Measurements from ENCODE around the gene NECTIN1. TPM values are rescaled to one million over a fixed set of nuclear protein-coding genes. Genes with fewer than 3 reads are reported as not detected.

Gene NECTIN1
- total and polyA plus RNA-seq, 5 donors from 2014 or later: 0.18 to 2.3 TPM; not detected in 3

GRCh38 chr11:119705362-119705761 is 23.6 kb downstream of the NECTIN1 start:
- H3K27me3 Mint-ChIP-seq: peaks cover 16% of the 10 kb centered on the region
- no peaks in the 10 kb centered on the region for H3K36me3 Mint-ChIP-seq
- H3K9me3 ChIP-seq (ENCODE audit: control insufficient read depth in 2 of 2, low read length in 2 of 2): no peaks in the 10 kb centered on the region
- H3K4me1 ChIP-seq (ENCODE audit: control insufficient read depth, insufficient read depth, low read length, poor library complexity, severe bottlenecking): no peaks in the 10 kb centered on the region
- DNase-seq: no peak
- H3K27ac ChIP-seq (ENCODE audit: insufficient read depth, low read length, poor library complexity, severe bottlenecking): no peak overlapping the region
- no peak overlapping the region for H3K27ac Mint-ChIP-seq
- ATAC-seq (ENCODE audit: low read depth in 2 of 2): no peak
- no peak overlapping the region for H3K4me3 ChIP-seq (ENCODE audit: low read depth, low read length)
- peaks cover 0 to 1% (median 0%) of the 10 kb centered on the region in 7 donors for H3K9me3 Mint-ChIP-seq
- no peaks in the 10 kb centered on the region for H3K36me3 ChIP-seq (ENCODE audit: control insufficient read depth, insufficient read depth, low read length)
- H3K4me1 Mint-ChIP-seq: no peaks in the 10 kb centered on the region
- H3K27me3 ChIP-seq (ENCODE audit: control insufficient read depth, insufficient read depth, low read length): no peaks in the 10 kb centered on the region
- H3K4me3 Mint-ChIP-seq: no peak overlapping the region

DNA sequence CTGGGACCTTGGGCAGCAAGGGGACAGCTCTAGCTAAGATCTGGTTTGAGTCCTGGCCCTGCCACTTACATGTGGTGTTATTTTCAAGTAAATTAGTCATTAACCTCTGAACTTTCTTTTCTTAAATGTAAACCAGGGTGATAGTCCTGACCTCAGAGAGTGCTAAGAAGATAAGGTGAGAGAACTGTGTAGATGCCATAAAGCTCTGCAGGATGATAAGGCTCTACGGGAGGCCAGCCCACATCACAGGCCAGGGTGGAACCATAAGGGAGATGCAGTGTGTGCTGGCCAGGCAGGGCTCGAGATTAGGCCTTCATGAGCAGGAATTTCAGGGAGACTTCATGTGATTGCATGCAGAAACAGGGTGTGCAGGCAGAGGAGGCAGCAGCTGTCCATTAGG is 24.2 kb downstream of the NECTIN1 start:
- H3K9me3 Mint-ChIP-seq: no peaks in the 10 kb centered on the region
- no peaks in the 10 kb centered on the region for H3K36me3 Mint-ChIP-seq
- ATAC-seq (ENCODE audit: low read depth in 2 of 2) (no peak), DNase-seq (no peak)
- Histone ChIP-seq H3K9me3 (ENCODE audit: control insufficient read depth in 2 of 2, low read length in 2 of 2) (no peaks in the 10 kb centered on the region), H3K27me3 (ENCODE audit: control insufficient read depth, insufficient read depth, low read length) (no peaks in the 10 kb centered on the region), H3K4me1 (ENCODE audit: control insufficient read depth, insufficient read depth, low read length, poor library complexity, severe bottlenecking) (no peaks in the 10 kb centered on the region), H3K27ac (ENCODE audit: insufficient read depth, low read length, poor library complexity, severe bottlenecking) (no peak overlapping the region), H3K4me3 (ENCODE audit: low read depth, low read length) (no peak overlapping the region), H3K36me3 (ENCODE audit: control insufficient read depth, insufficient read depth, low read length) (no peaks in the 10 kb centered on the region)
- H3K4me3 Mint-ChIP-seq: no peak overlapping the region
- no peak overlapping the region for H3K27ac Mint-ChIP-seq
- H3K4me1 Mint-ChIP-seq: no peaks in the 10 kb centered on the region
- peaks cover 12% of the 10 kb centered on the region for H3K27me3 Mint-ChIP-seq

DNA sequence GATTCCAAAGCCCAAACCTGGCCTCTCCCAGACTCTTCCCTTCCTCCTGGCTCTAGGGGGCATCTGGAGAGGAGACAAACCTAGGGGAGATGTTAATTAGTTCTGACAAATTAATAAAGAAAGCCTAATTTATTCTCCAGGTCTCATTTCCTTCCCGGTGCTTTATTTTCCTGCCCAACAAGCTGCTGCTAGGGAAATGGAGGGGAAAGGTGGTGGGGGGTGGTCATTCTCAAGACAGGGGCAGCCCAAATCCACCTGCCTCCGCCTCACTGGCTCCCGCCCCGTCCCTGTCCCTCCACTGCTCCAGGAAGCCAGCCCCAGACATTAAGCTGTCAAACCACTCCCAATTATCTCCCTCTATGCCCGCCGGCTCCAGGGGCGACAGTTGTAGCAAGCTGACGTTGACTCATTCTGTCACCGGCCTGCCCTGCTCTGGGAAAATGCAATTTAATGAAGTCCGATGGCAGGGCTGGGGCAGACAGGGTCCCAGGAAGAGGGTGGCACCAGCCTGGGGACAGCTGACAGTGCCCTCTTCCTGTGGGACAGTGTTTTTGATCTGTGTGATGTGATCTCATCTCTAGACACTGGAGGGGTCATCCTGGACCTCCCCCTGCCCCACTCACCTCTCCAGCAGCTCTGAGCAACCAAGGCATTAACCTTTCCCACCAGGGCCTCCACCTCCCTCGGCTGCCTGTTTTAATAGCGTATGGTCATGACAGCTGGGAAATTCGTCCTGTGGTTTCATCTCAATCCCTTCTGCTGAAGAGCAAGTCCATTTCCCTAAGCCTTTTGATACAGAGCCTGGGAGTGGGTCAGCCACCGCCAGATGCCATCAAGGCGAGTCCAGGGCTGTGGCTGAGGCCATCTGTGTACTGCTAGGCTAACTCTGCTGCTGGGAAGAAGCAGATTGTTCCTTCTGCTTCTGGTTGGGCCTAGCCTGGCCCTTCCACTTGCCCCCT is 27.1 kb downstream of the NECTIN1 start:
- Mint-ChIP-seq H3K9me3 (no peaks in the 10 kb centered on the region), H3K27ac (no peak overlapping the region), H3K4me1 (no peaks in the 10 kb centered on the region), H3K36me3 (no peaks in the 10 kb centered on the region), H3K27me3 (no peaks in the 10 kb centered on the region), H3K4me3 (no peak overlapping the region)
- no peak overlapping the region for H3K27ac ChIP-seq (ENCODE audit: insufficient read depth, low read length, poor library complexity, severe bottlenecking)
- H3K4me3 ChIP-seq (ENCODE audit: low read depth, low read length): no peak overlapping the region
- no peaks in the 10 kb centered on the region for H3K36me3 ChIP-seq (ENCODE audit: control insufficient read depth, insufficient read depth, low read length)
- H3K4me1 ChIP-seq (ENCODE audit: control insufficient read depth, insufficient read depth, low read length, poor library complexity, severe bottlenecking): no peaks in the 10 kb centered on the region
- H3K27me3 ChIP-seq (ENCODE audit: control insufficient read depth, insufficient read depth, low read length): no peaks in the 10 kb centered on the region
- no peak for ATAC-seq (ENCODE audit: low read depth in 2 of 2)
- no peaks in the 10 kb centered on the region for H3K9me3 ChIP-seq (ENCODE audit: control insufficient read depth in 2 of 2, low read length in 2 of 2)
- no peak for DNase-seq

- no peak for ATAC-seq (ENCODE audit: low read depth in 2 of 2)
These were observed 28.3 kb downstream of the NECTIN1 start for GRCh38 chr11:119700536-119701346.

GRCh38 chr11:119700030-119700429 is 29.0 kb downstream of the NECTIN1 start:
- H3K27me3 ChIP-seq (ENCODE audit: control insufficient read depth, insufficient read depth, low read length): no peaks in the 10 kb centered on the region
- no peak for ATAC-seq (ENCODE audit: low read depth in 2 of 2)
- Mint-ChIP-seq H3K9me3 (no peaks in the 10 kb centered on the region), H3K27me3 (peaks cover 3% of the 10 kb centered on the region), H3K27ac (no peak overlapping the region), H3K36me3 (no peaks in the 10 kb centered on the region), H3K4me3 (no peak overlapping the region), H3K4me1 (peaks cover 0 to under 1% (median 0%) of the 10 kb centered on the region in 4 donors)
- H3K4me1 ChIP-seq (ENCODE audit: control insufficient read depth, insufficient read depth, low read length, poor library complexity, severe bottlenecking): no peaks in the 10 kb centered on the region
- H3K27ac ChIP-seq (ENCODE audit: insufficient read depth, low read length, poor library complexity, severe bottlenecking): no peak overlapping the region
- no peak for DNase-seq
- no peak overlapping the region for H3K4me3 ChIP-seq (ENCODE audit: low read depth, low read length)
- no peaks in the 10 kb centered on the region for H3K9me3 ChIP-seq (ENCODE audit: control insufficient read depth in 2 of 2, low read length in 2 of 2)
- H3K36me3 ChIP-seq (ENCODE audit: control insufficient read depth, insufficient read depth, low read length): no peaks in the 10 kb centered on the region

More at GRCh38 chr11:119700536-119701346, 28.3 kb downstream of the NECTIN1 start:
- no peaks in the 10 kb centered on the region for H3K9me3 ChIP-seq (ENCODE audit: control insufficient read depth in 2 of 2, low read length in 2 of 2)
- DNase-seq: no peak
- Mint-ChIP-seq H3K9me3 (no peaks in the 10 kb centered on the region), H3K36me3 (no peaks in the 10 kb centered on the region), H3K27me3 (no peaks in the 10 kb centered on the region), H3K4me1 (no peaks in the 10 kb centered on the region), H3K27ac (no peak overlapping the region), H3K4me3 (no peak overlapping the region)
- H3K27me3 ChIP-seq (ENCODE audit: control insufficient read depth, insufficient read depth, low read length): no peaks in the 10 kb centered on the region
- H3K36me3 ChIP-seq (ENCODE audit: control insufficient read depth, insufficient read depth, low read length): no peaks in the 10 kb centered on the region
- no peak overlapping the region for H3K4me3 ChIP-seq (ENCODE audit: low read depth, low read length)
- H3K27ac ChIP-seq (ENCODE audit: insufficient read depth, low read length, poor library complexity, severe bottlenecking): no peak overlapping the region
- H3K4me1 ChIP-seq (ENCODE audit: control insufficient read depth, insufficient read depth, low read length, poor library complexity, severe bottlenecking): no peaks in the 10 kb centered on the region

DNA sequence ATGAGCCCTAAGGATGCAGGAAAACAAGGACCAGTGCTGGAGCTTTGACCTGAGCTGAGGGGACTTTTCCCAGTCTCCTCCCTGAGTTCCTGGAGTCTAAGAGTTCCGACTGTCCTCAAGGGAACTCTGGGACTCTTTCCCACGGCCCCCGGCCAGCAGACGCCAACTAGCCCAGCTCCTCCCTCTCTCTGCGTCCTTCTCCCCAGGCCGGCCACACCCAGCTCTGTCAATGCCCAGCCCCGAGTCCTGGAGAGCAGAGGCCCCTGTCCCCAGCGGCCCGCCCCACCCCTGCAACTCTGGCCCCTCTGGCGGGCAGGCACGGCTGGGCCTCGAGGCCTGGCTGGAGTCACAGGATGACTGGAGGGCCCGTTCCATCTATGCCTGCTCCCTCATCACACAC is 29.8 kb downstream of the NECTIN1 start:
- no peaks in the 10 kb centered on the region for H3K36me3 ChIP-seq (ENCODE audit: control insufficient read depth, insufficient read depth, low read length)
- H3K4me1 ChIP-seq (ENCODE audit: control insufficient read depth, insufficient read depth, low read length, poor library complexity, severe bottlenecking): no peaks in the 10 kb centered on the region
- peaks cover 4% of the 10 kb centered on the region for H3K27me3 Mint-ChIP-seq
- H3K27ac ChIP-seq (ENCODE audit: insufficient read depth, low read length, poor library complexity, severe bottlenecking): no peak overlapping the region
- ATAC-seq (ENCODE audit: low read depth in 2 of 2) (no peak), DNase-seq (no peak)
- H3K4me1 Mint-ChIP-seq: peaks cover 0 to 4% (median 0%) of the 10 kb centered on the region in 4 donors
- no peaks in the 10 kb centered on the region for H3K9me3 Mint-ChIP-seq
- H3K27ac Mint-ChIP-seq: no peak overlapping the region
- H3K4me3 ChIP-seq (ENCODE audit: low read depth, low read length): no peak overlapping the region
- no peaks in the 10 kb centered on the region for H3K36me3 Mint-ChIP-seq
- no peak overlapping the region for H3K4me3 Mint-ChIP-seq
- H3K27me3 ChIP-seq (ENCODE audit: control insufficient read depth, insufficient read depth, low read length): no peaks in the 10 kb centered on the region
- no peaks in the 10 kb centered on the region for H3K9me3 ChIP-seq (ENCODE audit: control insufficient read depth in 2 of 2, low read length in 2 of 2)

DNA sequence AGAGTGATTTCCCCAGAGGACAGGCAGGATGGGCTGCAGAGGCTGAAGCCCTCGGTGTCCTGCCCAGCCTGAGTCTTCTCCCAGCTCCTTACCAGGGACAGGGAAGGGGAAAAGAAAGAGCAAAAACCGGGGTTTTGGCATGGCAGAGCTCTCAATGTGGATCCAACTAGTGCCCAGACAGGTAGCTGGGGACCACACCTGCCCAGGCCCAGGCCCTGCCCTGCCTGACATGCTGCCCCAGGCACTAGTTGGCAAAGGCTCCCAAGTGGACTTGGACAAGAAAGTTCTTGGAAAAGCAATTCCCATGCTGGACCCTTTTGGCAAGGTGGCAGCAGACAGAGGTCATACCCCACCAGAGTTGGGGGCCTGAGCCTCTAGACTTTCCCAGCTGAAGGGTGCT is 31.1 kb downstream of the NECTIN1 start:
- H3K27me3 ChIP-seq (ENCODE audit: control insufficient read depth, insufficient read depth, low read length): no peaks in the 10 kb centered on the region
- peaks cover 4% of the 10 kb centered on the region for H3K27me3 Mint-ChIP-seq
- H3K9me3 Mint-ChIP-seq: no peaks in the 10 kb centered on the region
- H3K4me3 ChIP-seq (ENCODE audit: low read depth, low read length): no peak overlapping the region
- no peaks in the 10 kb centered on the region for H3K4me1 ChIP-seq (ENCODE audit: control insufficient read depth, insufficient read depth, low read length, poor library complexity, severe bottlenecking)
- ATAC-seq (ENCODE audit: low read depth in 2 of 2) (no peak), DNase-seq (no peak)
- peaks cover 0 to 4% (median 0%) of the 10 kb centered on the region in 4 donors for H3K4me1 Mint-ChIP-seq
- H3K36me3 ChIP-seq (ENCODE audit: control insufficient read depth, insufficient read depth, low read length): no peaks in the 10 kb centered on the region
- H3K27ac ChIP-seq (ENCODE audit: insufficient read depth, low read length, poor library complexity, severe bottlenecking): no peak overlapping the region
- H3K9me3 ChIP-seq (ENCODE audit: control insufficient read depth in 2 of 2, low read length in 2 of 2): no peaks in the 10 kb centered on the region
- H3K4me3 Mint-ChIP-seq: no peak overlapping the region
- no peak overlapping the region for H3K27ac Mint-ChIP-seq
- no peaks in the 10 kb centered on the region for H3K36me3 Mint-ChIP-seq

Data from CD4-positive, CD25-positive, alpha-beta regulatory T cell (primary cell).